Measurements from ENCODE around the gene GOLGA7B.

GOLGA7B gene

GRCh38 chr10:97869091-97870042 lies 19.7 kb downstream of the GOLGA7B start:
- H4K20me1 ChIP-seq = no peaks in the 10 kb centered on the region; a peak in 1 of 22 replicates
- H3K4me2 ChIP-seq = peak overlapping the region; percentile 59 to 86 (median 76)
- H3K27ac ChIP-seq = peak overlapping the region in 7 of 11 experiments; percentile 3 to 65 (median 44); a peak in 11 of 22 replicates
- H3K9ac ChIP-seq = peak overlapping the region in 8 of 11 experiments; percentile 11 to 61 (median 36); a peak in 11 of 22 replicates
- H3K27me3 ChIP-seq = no peaks in the 10 kb centered on the region
- H3K4me1 ChIP-seq = peaks cover 10 to 24% (median 17%) of the 10 kb centered on the region in 10 experiments
- H3K4me3 ChIP-seq = no peak overlapping the region
- TF ChIP-seq Cebpa-rat (IDR thresholded peaks at IDR 0.05) = peak in 1 of 11 experiments; percentile 15; a peak in 1 of 22 replicates
- H3K36me3 ChIP-seq = no peaks in the 10 kb centered on the region
- no peaks in the 10 kb centered on the region for H3K9me3 ChIP-seq (replicated peaks in 1 of 11)

DNA sequence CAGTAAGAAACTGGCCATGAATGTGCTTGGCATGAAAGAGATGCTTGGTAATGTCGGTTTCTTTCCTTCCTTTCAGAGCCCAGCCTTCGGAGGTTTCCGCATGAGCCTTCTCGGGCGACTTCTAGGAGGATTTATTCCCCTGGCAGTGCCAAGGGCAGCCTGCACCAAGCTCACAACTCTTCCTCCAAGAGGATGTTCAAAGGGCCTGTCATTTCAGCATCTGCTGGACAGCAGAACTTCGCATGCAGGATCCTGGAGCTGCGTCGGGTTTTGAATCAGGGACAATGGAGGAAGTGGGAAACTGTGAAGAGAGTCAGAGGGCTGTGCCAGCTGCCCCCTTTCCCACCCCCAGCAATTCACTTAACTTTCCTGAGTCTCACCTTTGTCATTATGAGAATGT lies 21.3 kb downstream of the GOLGA7B start:
- no peaks in the 10 kb centered on the region for H3K36me3 ChIP-seq
- H3K9me3 ChIP-seq (replicated peaks in 1 of 11) = no peaks in the 10 kb centered on the region
- no peak overlapping the region for H3K4me2 ChIP-seq
- no peak for TF ChIP-seq Cebpa-rat (IDR thresholded peaks at IDR 0.05)
- no peak overlapping the region for H3K27ac ChIP-seq
- H3K27me3 ChIP-seq = no peaks in the 10 kb centered on the region
- no peak overlapping the region for H3K9ac ChIP-seq
- no peaks in the 10 kb centered on the region for H4K20me1 ChIP-seq
- H3K4me3 ChIP-seq = no peak overlapping the region
- peaks cover 10 to 24% (median 17%) of the 10 kb centered on the region in 10 experiments for H3K4me1 ChIP-seq

DNA sequence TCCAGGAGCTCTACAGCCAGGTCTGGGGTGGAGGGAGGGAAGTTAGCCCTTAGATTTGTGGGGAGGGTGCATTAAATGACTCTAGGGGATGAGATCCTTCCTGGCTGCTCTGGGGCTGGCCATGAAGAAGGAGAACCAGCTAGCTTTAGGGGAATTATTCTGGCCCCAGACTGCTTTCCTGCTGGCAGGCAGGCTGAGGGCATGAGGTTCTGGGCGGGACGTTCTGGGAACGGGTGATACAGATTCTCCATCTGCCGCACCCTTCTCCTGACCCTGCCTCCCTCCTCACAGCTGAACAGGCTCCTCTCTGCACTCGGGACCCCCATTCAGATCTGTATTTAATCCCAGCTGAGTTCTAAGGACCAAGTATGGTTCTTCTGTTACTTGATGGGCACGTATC lies 23.9 kb downstream of the GOLGA7B start:
- H3K36me3 ChIP-seq = no peaks in the 10 kb centered on the region
- no peaks in the 10 kb centered on the region for H3K27me3 ChIP-seq
- TF ChIP-seq Cebpa-rat (IDR thresholded peaks at IDR 0.05) = no peak
- no peak overlapping the region for H3K4me3 ChIP-seq
- no peaks in the 10 kb centered on the region for H3K9me3 ChIP-seq (replicated peaks in 1 of 11)
- no peak overlapping the region for H3K9ac ChIP-seq
- no peak overlapping the region for H3K4me2 ChIP-seq
- no peaks in the 10 kb centered on the region for H4K20me1 ChIP-seq
- peaks cover 10 to 19% (median 15%) of the 10 kb centered on the region in 10 experiments for H3K4me1 ChIP-seq
- H3K27ac ChIP-seq = no peak overlapping the region

- Histone ChIP-seq H3K4me2 (no peak overlapping the region), H3K27ac (no peak overlapping the region), H3K4me1 (peaks cover 4 to 11% (median 8%) of the 10 kb centered on the region in 10 experiments), H3K4me3 (no peak overlapping the region), H3K9me3 (replicated peaks in 1 of 11) (no peaks in the 10 kb centered on the region), H3K27me3 (no peaks in the 10 kb centered on the region), H3K9ac (no peak overlapping the region), H4K20me1 (no peaks in the 10 kb centered on the region), H3K36me3 (no peaks in the 10 kb centered on the region)
- TF ChIP-seq Cebpa-rat (IDR thresholded peaks at IDR 0.05) = no peak
These were observed 24.7 kb downstream of the GOLGA7B start for GRCh38 chr10:97874332-97874731.

DNA sequence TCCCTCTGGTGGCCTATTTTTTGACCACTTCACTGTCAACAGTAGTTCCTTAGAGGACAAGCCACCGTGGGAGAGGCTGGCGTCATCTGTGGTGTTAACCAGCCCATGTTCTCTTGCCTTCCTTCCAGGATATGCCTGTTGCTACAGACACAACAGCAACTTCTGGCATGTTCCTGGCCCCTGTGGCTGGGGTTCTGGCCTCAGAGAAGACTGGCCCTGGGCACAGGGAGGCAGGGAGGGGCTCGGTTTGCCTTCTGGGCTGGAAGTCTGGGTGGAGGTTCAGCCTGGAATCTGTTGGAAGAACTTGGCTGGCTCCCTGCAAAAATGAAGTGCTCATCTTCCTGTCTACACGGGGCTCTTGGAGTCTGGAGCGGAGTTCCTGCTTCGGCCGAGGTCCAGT lies 25.7 kb downstream of the GOLGA7B start:
- no peaks in the 10 kb centered on the region for H3K9me3 ChIP-seq (replicated peaks in 1 of 11)
- no peak overlapping the region for H3K4me3 ChIP-seq
- H3K9ac ChIP-seq = no peak overlapping the region
- no peak for TF ChIP-seq Cebpa-rat (IDR thresholded peaks at IDR 0.05)
- no peak overlapping the region for H3K4me2 ChIP-seq
- no peaks in the 10 kb centered on the region for H3K27me3 ChIP-seq
- no peaks in the 10 kb centered on the region for H4K20me1 ChIP-seq
- H3K27ac ChIP-seq = no peak overlapping the region
- H3K36me3 ChIP-seq = no peaks in the 10 kb centered on the region
- H3K4me1 ChIP-seq = peaks cover 0 to under 1% (median 0%) of the 10 kb centered on the region in 10 experiments; a peak in 3 of 20 replicates

DNA sequence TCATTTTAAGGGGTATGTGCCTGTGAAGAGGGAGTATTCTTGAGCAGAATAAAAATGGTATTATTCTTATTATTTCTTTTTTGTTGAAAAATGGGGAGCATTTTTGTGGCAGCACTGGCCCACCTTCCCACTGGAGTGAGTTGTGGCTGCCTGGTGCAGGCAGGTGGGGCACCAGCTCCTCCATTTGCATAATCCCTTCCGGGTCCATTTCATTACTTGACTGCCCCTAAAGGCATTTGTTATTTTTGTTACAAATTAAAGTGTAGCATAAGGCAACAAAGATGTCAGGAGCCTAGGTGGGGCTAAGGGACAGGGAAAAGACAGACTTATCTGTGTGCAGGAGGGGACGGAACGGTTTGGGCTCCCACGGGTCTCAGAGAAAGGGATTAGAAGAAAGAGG lies 26.8 kb downstream of the GOLGA7B start:
- Histone ChIP-seq H3K4me1 (no peaks in the 10 kb centered on the region), H3K27me3 (no peaks in the 10 kb centered on the region), H3K9ac (no peak overlapping the region), H3K4me2 (no peak overlapping the region), H3K36me3 (no peaks in the 10 kb centered on the region), H3K4me3 (no peak overlapping the region), H4K20me1 (no peaks in the 10 kb centered on the region), H3K9me3 (replicated peaks in 1 of 11) (no peaks in the 10 kb centered on the region), H3K27ac (no peak overlapping the region)
- no peak for TF ChIP-seq Cebpa-rat (IDR thresholded peaks at IDR 0.05)

DNA sequence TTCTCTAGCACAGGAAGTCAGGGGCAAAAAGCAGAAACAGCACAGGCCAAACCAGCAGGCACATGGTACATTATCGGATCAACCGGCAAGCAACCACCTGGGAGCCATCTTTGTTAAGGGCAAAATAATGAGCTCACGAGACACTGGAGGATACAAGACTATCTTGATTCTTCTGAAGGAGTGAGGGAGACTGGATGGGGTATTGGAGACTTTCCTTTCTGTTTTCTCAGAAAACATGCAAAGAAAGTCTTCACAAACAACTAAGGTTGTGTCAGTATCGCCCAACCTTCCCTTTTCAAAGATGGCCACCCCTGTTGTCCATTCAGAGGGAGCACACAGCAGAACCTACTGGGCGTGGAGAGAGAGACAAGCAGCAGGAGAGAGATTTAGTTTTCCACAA lies 29.6 kb downstream of the GOLGA7B start:
- H3K9ac ChIP-seq = no peak overlapping the region
- no peak for TF ChIP-seq Cebpa-rat (IDR thresholded peaks at IDR 0.05)

GRCh38 chr10:97880109-97880508 lies 30.5 kb downstream of the GOLGA7B start:
- H3K36me3 ChIP-seq = no peaks in the 10 kb centered on the region
- H3K4me3 ChIP-seq = no peak overlapping the region
- no peaks in the 10 kb centered on the region for H4K20me1 ChIP-seq
- no peak overlapping the region for H3K27ac ChIP-seq
- H3K4me1 ChIP-seq = peaks cover 0 to 7% (median 0%) of the 10 kb centered on the region in 10 experiments; a peak in 1 of 20 replicates
- no peak overlapping the region for H3K4me2 ChIP-seq
- TF ChIP-seq Cebpa-rat (IDR thresholded peaks at IDR 0.05) = no peak
- no peaks in the 10 kb centered on the region for H3K27me3 ChIP-seq
- H3K9ac ChIP-seq = no peak overlapping the region
- no peaks in the 10 kb centered on the region for H3K9me3 ChIP-seq (replicated peaks in 1 of 11)

More for the DNA sequence above, 29.6 kb downstream of the GOLGA7B start:
- Histone ChIP-seq H3K27me3 (no peaks in the 10 kb centered on the region), H4K20me1 (no peaks in the 10 kb centered on the region), H3K36me3 (no peaks in the 10 kb centered on the region), H3K4me3 (no peak overlapping the region), H3K9me3 (replicated peaks in 1 of 11) (no peaks in the 10 kb centered on the region), H3K27ac (no peak overlapping the region), H3K4me1 (peaks cover 0 to 7% (median 0%) of the 10 kb centered on the region in 10 experiments; a peak in 1 of 20 replicates), H3K4me2 (no peak overlapping the region)

- peak overlapping the region in 1 of 11 experiments; percentile 33; a peak in 1 of 22 replicates for H3K27ac ChIP-seq
- TF ChIP-seq Cebpa-rat (IDR thresholded peaks at IDR 0.05) = no peak
- H3K36me3 ChIP-seq = no peaks in the 10 kb centered on the region
- no peaks in the 10 kb centered on the region for H4K20me1 ChIP-seq
- H3K4me1 ChIP-seq = peaks cover 0 to 9% (median 6%) of the 10 kb centered on the region in 10 experiments; a peak in 7 of 20 replicates
- H3K27me3 ChIP-seq = no peaks in the 10 kb centered on the region
- peak overlapping the region in 2 of 11 experiments; percentile 22 to 28; a peak in 1 of 22 replicates for H3K4me2 ChIP-seq
- H3K9me3 ChIP-seq (replicated peaks in 1 of 11) = no peaks in the 10 kb centered on the region
- H3K9ac ChIP-seq = no peak overlapping the region
- no peak overlapping the region for H3K4me3 ChIP-seq
These were observed 32.8 kb downstream of the GOLGA7B start for GRCh38 chr10:97882142-97883091.
